HepG2 (cell line): ENCODE results near the gene ENAH. TPM values are rescaled to one million over a fixed set of nuclear protein-coding genes. Genes with fewer than 3 reads are reported as not detected.

Experiments
- ATAC-seq: fragments of 200-7000 bp; cut with Tn5 transposase; 3 replicates; pipeline ENCODE4 v1.9.1; 2020; ENCODE audit warnings: mild to moderate bottlenecking, moderate library complexity
- BruUV-seq: library from RNA; stranded (reverse); fragments of 400-500 nt; replicated peaks from 2 replicates; lab custom pipeline; 2021; lab: Mats Ljungman, UMichigan
- CTCF ChIA-PET: fragments of 300-600 bp; formaldehyde crosslinking; extraction: SDS; loops from one replicate; lab custom pipeline; 2021; ENCODE audit warnings: low total read pairs, inconsistent platforms, low intra/inter-chr PET ratio; lab: Yijun Ruan, JAX
- POLR2A ChIA-PET: fragments of 350-600 bp; sonication (Branson Sonifier 250); formaldehyde crosslinking; loops from one replicate; lab custom pipeline; 2020; ENCODE audit warnings: antibody characterized with exemption, inconsistent platforms; lab: Yijun Ruan, JAX
- DNase-seq: peaks from one replicate; pipeline ENCODE4 v3.0.0-alpha.2; 2015; ENCODE audit warnings: low spot score
- FAIRE-seq: peaks from 3 replicates; lab custom pipeline; 2011; peaks lifted over from hg19 to GRCh38; lab: Jason Lieb, UNC
- H2AFZ ChIP-seq: one replicate; pipeline ENCODE4 v1.6.1; 2011; ENCODE audit warnings: low read length, inconsistent platforms
- H3K27ac ChIP-seq: fragments of 300-600 bp; 3 replicates; pipeline ENCODE4 v1.8.0; 2011; ENCODE audit warnings: mixed run types, mild to moderate bottlenecking, mixed read lengths, low read length, inconsistent platforms; ENCODE audit not compliant: insufficient read depth; ENCODE audit errors: extremely low read length
- H3K27me3 ChIP-seq, 2 experiments: fragments of 200-600 bp in 1 of 2; 2 replicates in 1 of 2; 3 replicates in 1 of 2; pipeline versions ENCODE4 v1.6.0 to v1.8.0; 2011; ENCODE audit warnings: low read length in 2 of 2, mild to moderate bottlenecking in 2 of 2, moderate library complexity in 2 of 2, inconsistent platforms in 1 of 2; ENCODE audit not compliant: insufficient read depth in 2 of 2, control insufficient read depth in 1 of 2
- H3K36me3 ChIP-seq, 2 experiments: fragments of 200-600 bp in 1 of 2; replicated peaks in 1 of 2; 2 replicates in 1 of 2; 3 replicates in 1 of 2; pipeline versions ENCODE4 v1.5.1 to v1.8.0; 2011; ENCODE audit warnings: low read length in 2 of 2, inconsistent platforms in 1 of 2; ENCODE audit not compliant: insufficient read depth in 2 of 2, control insufficient read depth in 1 of 2
- H3K4me1 ChIP-seq: 2 replicates; pipeline ENCODE4 v1.5.1; 2012; ENCODE audit warnings: low read length, inconsistent platforms; ENCODE audit not compliant: insufficient read depth
- H3K4me2 ChIP-seq: 2 replicates; pipeline ENCODE4 v1.6.0; 2011; ENCODE audit warnings: low read depth, low read length, inconsistent platforms
- H3K4me3 ChIP-seq, 3 experiments: fragments of 200-600 bp in 1 of 3; sonication (generic), shearing (Covaris generic) in 1 of 3; replicated peaks in 1 of 3; 2 replicates each; pipeline ENCODE4 v1.5.1; 2011 to 2016; ENCODE audit warnings: low read length in 3 of 3, inconsistent platforms in 2 of 3, low read depth in 2 of 3, mild to moderate bottlenecking in 2 of 3, control low read depth in 1 of 3, mixed read lengths in 1 of 3; ENCODE audit not compliant: insufficient read depth in 1 of 3
- H3K79me2 ChIP-seq: one replicate; pipeline ENCODE4 v1.6.1; 2011; ENCODE audit warnings: low read length, inconsistent platforms; ENCODE audit not compliant: insufficient read depth
- H3K9ac ChIP-seq: 2 replicates; pipeline ENCODE4 v1.6.0; 2011; ENCODE audit warnings: mild to moderate bottlenecking, low read depth, low read length, inconsistent platforms; ENCODE audit not compliant: insufficient read depth
- H3K9me3 ChIP-seq: 2 replicates; pipeline ENCODE4 v1.5.1; 2012; ENCODE audit warnings: mild to moderate bottlenecking, low read length
- H4K20me1 ChIP-seq: 2 replicates; pipeline ENCODE4 v1.6.0; 2011; ENCODE audit warnings: inconsistent platforms, mild to moderate bottlenecking, low read length, moderate library complexity; ENCODE audit not compliant: insufficient read depth
- FOSL2 ChIP-seq: sonication (generic); formaldehyde crosslinking; IDR thresholded peaks from 2 replicates; pipeline ENCODE4 v1.4.0; 2020; ENCODE audit warnings: missing genetic modification reagents
- FOXC1 ChIP-seq: sonication (generic); formaldehyde crosslinking; IDR thresholded peaks from 2 replicates; pipeline ENCODE4 v1.8.0; 2022; ENCODE audit warnings: mild to moderate bottlenecking, missing genetic modification reagents, borderline replicate concordance
- HNRNPL ChIP-seq: fragments of 200-400 bp; formaldehyde crosslinking; IDR thresholded peaks from 2 replicates; pipeline ENCODE4 v1.6.1; 2017; ENCODE audit warnings: mild to moderate bottlenecking, low read depth, low read length
- MAFG ChIP-seq: sonication (generic); formaldehyde crosslinking; IDR thresholded peaks from 2 replicates; pipeline ENCODE4 v1.5.1; 2020; ENCODE audit warnings: mild to moderate bottlenecking, missing genetic modification reagents
- MTF2 ChIP-seq: sonication (generic); formaldehyde crosslinking; IDR thresholded peaks from 2 replicates; pipeline ENCODE4 v1.5.0; 2020; ENCODE audit warnings: missing genetic modification reagents, borderline replicate concordance
- TRIM24 ChIP-seq: sonication (generic); formaldehyde crosslinking; IDR thresholded peaks from 2 replicates; pipeline ENCODE4 v1.8.0; 2022; ENCODE audit warnings: mild to moderate bottlenecking, missing genetic modification reagents
- ZBTB8A ChIP-seq: sonication (generic); formaldehyde crosslinking; IDR thresholded peaks from 2 replicates; pipeline ENCODE4 v1.4.0; 2020; ENCODE audit warnings: mild to moderate bottlenecking, low read depth, missing genetic modification reagents, borderline replicate concordance
- ZNF17 ChIP-seq: sonication (generic); formaldehyde crosslinking; IDR thresholded peaks from 2 replicates; pipeline ENCODE4 v1.5.0; 2020; ENCODE audit warnings: mild to moderate bottlenecking, missing genetic modification reagents
- ZNF274 ChIP-seq: sonication (generic); formaldehyde crosslinking; IDR thresholded peaks from 2 replicates; pipeline ENCODE4 v1.5.1; 2020; ENCODE audit warnings: mild to moderate bottlenecking, missing genetic modification reagents
- ZNF589 ChIP-seq: sonication (generic); formaldehyde crosslinking; conservative IDR thresholded peaks from 2 replicates; pipeline ENCODE4 v1.8.0; 2022; ENCODE audit warnings: mild to moderate bottlenecking, moderate library complexity, missing genetic modification reagents
- ZNF768 ChIP-seq: sonication (generic); formaldehyde crosslinking; IDR thresholded peaks from 2 replicates; pipeline ENCODE4 v1.4.0; 2020; ENCODE audit warnings: missing genetic modification reagents
- ZNF773 ChIP-seq: sonication (generic); formaldehyde crosslinking; IDR thresholded peaks from 2 replicates; pipeline ENCODE4 v1.4.0; 2020; ENCODE audit warnings: missing genetic modification reagents, borderline replicate concordance
- WGBS: methylation state at CpG from one replicate; pipeline ENCODE4 v1.1.6; 2017; ENCODE audit warnings: low lambda C conversion rate; 5-methylcytosine and 5-hydroxymethylcytosine counted together
- in situ Hi-C: cut with HindIII; loops from 2 replicates; pipeline ENCODE4 v1.10.0; 2017; ENCODE audit warnings: low pct_unique_long_range_greater_than_20kb; ENCODE audit not compliant: extremely low pct_ligation_motif_present
- intact Hi-C: fragments of 100-400 bp; cut with micrococcal nuclease; formaldehyde crosslinking; loops from one replicate; pipeline ENCODE4 v1.10.0; 2022; ENCODE audit not compliant: unreplicated experiment
- polyA plus RNA-seq, 8 experiments: library from polyadenylated mRNA; depleted of rRNA in 3 of 8; stranded (reverse) in 7 of 8; unstranded in 1 of 8; fragments of >200 nt; fragmentation: Illumina TruSeq in 4 of 8; extraction: Trizol in 4 of 8; gene quantifications; 2 replicates each; pipeline versions ENCODE4 v1.2.1 to v1.2.3, GENCODE V29; 2011 to 2016; ENCODE audit warnings: low read depth in 4 of 8, missing spikeins in 1 of 8, mixed read lengths in 1 of 8; ENCODE audit not compliant: insufficient read depth in 1 of 8
- total RNA-seq, 5 experiments: library from RNA; depleted of rRNA; stranded (reverse); fragments of >200 nt; fragmentation: Illumina TruSeq; extraction: Trizol; gene quantifications; 2 replicates each; pipeline ENCODE4 v1.2.3, GENCODE V29; 2016; ENCODE audit warnings: low read depth in 1 of 5
- TF ChIP-seq, protein P1 (sequence below): sonication (generic); formaldehyde crosslinking; IDR thresholded peaks from 2 replicates; pipeline ENCODE4 v1.8.0; 2022; ENCODE audit warnings: mild to moderate bottlenecking, missing genetic modification reagents

Gene ENAH
- total and polyA plus RNA-seq, 2 of the 13 experiments (the other 11 are each of a cell fraction or from before 2014, with no cell fraction given) = 22.1 to 58.3 TPM

- ChIA-PET CTCF (no interaction called here), POLR2A (interaction anchor here (1.2 kb wide), 1 partner anchor 116 kb away, joined by 3 read pairs; the partner anchor contains the start of gene SRP9)
- in situ Hi-C loops = no loop called here
- ATAC-seq = no peak
- BruUV-seq = no TSS peak
- Histone ChIP-seq H3K4me1 (peaks cover 9% of the 10 kb centered on the region), H3K4me2 (no peak overlapping the region), H3K27ac (no peak overlapping the region), H3K27me3 (no peaks in the 10 kb centered on the region), H3K9ac (no peak overlapping the region), H3K9me3 (no peaks in the 10 kb centered on the region), H3K4me3 (no peak overlapping the region), H2AFZ (no peak overlapping the region), H3K36me3 (no peaks in the 10 kb centered on the region), H4K20me1 (no peaks in the 10 kb centered on the region)
- 94% methylated on average over 2 of the region's 2 CpGs for WGBS
- no peak for TF ChIP-seq ZNF274 (CRISPR knock-in tag)
- no peak for TF ChIP-seq FOXC1
- TF ChIP-seq MTF2 = no peak
- no peak for TF ChIP-seq ZNF589 (CRISPR knock-in tag)
- TF ChIP-seq MAFG (CRISPR knock-in tag) = no peak
- TF ChIP-seq ZNF17 (CRISPR knock-in tag) = no peak
- TF ChIP-seq ZBTB8A (CRISPR knock-in tag) = no peak
- TF ChIP-seq ZNF773 (CRISPR knock-in tag) = no peak
- TF ChIP-seq HNRNPL = no peak
- no peak for TF ChIP-seq TRIM24 (CRISPR knock-in tag)
- TF ChIP-seq, all 625 proteins: peak for 0
- DNase-seq (no peak), FAIRE-seq (no peak)
- no peaks in the 10 kb centered on the region for H3K79me2 ChIP-seq
- intact Hi-C loops = no loop called here
These were observed 9.2 kb upstream of the ENAH start for GRCh38 chr1:225662155-225662554.

- Histone ChIP-seq H3K9ac (no peak overlapping the region), H3K4me1 (peaks cover 15% of the 10 kb centered on the region), H2AFZ (no peak overlapping the region), H3K79me2 (no peaks in the 10 kb centered on the region), H3K9me3 (no peaks in the 10 kb centered on the region), H3K27ac (no peak overlapping the region), H3K4me3 (no peak overlapping the region), H3K27me3 (no peaks in the 10 kb centered on the region), H3K36me3 (no peaks in the 10 kb centered on the region), H4K20me1 (no peaks in the 10 kb centered on the region), H3K4me2 (no peak overlapping the region)
- intact Hi-C loops = no loop called here
- in situ Hi-C loops = no loop called here
- ChIA-PET POLR2A (no interaction called here), CTCF (no interaction called here)
- DNase-seq = no peak
- ATAC-seq = no peak
- no peak for FAIRE-seq
- WGBS = 86% methylated on average over 1 of the region's 1 CpG
- no TSS peak for BruUV-seq
- TF ChIP-seq, protein P1, sequence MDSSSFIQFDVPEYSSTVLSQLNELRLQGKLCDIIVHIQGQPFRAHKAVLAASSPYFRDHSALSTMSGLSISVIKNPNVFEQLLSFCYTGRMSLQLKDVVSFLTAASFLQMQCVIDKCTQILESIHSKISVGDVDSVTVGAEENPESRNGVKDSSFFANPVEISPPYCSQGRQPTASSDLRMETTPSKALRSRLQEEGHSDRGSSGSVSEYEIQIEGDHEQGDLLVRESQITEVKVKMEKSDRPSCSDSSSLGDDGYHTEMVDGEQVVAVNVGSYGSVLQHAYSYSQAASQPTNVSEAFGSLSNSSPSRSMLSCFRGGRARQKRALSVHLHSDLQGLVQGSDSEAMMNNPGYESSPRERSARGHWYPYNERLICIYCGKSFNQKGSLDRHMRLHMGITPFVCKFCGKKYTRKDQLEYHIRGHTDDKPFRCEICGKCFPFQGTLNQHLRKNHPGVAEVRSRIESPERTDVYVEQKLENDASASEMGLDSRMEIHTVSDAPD (CRISPR knock-in tag) = no peak
- TF ChIP-seq FOSL2 (CRISPR knock-in tag) (no peak), ZNF768 (peak; percentile 29; the same call in 1 of the 2 replicates)
These were observed 7.6 kb upstream of the ENAH start for GRCh38 chr1:225660544-225660946.
